ENCODE results near the gene CD300LF. TPM values are rescaled to one million over a fixed set of nuclear protein-coding genes. Genes with fewer than 3 reads are reported as not detected.

The CD300LF gene
- polyA plus RNA-seq, 4 donors = 0.23 to 0.38 (median 0.30) TPM

- DNase-seq (ENCODE audit: low read depth in 4 of 4, low spot score in 3 of 4) = no peak
Measured at GRCh38 chr17:74732042-74732867, 19.5 kb upstream of the CD300LF start.

- no peak for DNase-seq (ENCODE audit: low read depth in 4 of 4, low spot score in 3 of 4)
Measured at GRCh38 chr17:74731347-74731605, 18.6 kb upstream of the CD300LF start.

- DNase-seq (ENCODE audit: low read depth in 4 of 4, low spot score in 3 of 4) = no peak
Measured at GRCh38 chr17:74730491-74731346, 18.0 kb upstream of the CD300LF start.

GRCh38 chr17:74729866-74730265 lies 17.1 kb upstream of the CD300LF start:
- no peak for DNase-seq (ENCODE audit: low read depth in 4 of 4, low spot score in 3 of 4)

GRCh38 chr17:74729368-74729767 lies 16.6 kb upstream of the CD300LF start:
- DNase-seq (ENCODE audit: low read depth in 4 of 4, low spot score in 3 of 4) = no peak

- no peak for DNase-seq (ENCODE audit: low read depth in 4 of 4, low spot score in 3 of 4)
Measured at GRCh38 chr17:74728702-74729075, 16.0 kb upstream of the CD300LF start.

- DNase-seq (ENCODE audit: low read depth in 4 of 4, low spot score in 3 of 4) = no peak
Measured at GRCh38 chr17:74728033-74728701, 15.4 kb upstream of the CD300LF start.

GRCh38 chr17:74725111-74725510 lies 12.4 kb upstream of the CD300LF start:
- DNase-seq (ENCODE audit: low read depth in 4 of 4, low spot score in 3 of 4) = no peak

- DNase-seq (ENCODE audit: low read depth in 4 of 4, low spot score in 3 of 4) = no peak
Measured at GRCh38 chr17:74723891-74724290, 11.2 kb upstream of the CD300LF start.

GRCh38 chr17:74722782-74723181 lies 10.1 kb upstream of the CD300LF start:
- DNase-seq (ENCODE audit: low read depth in 4 of 4, low spot score in 3 of 4) = no peak

GRCh38 chr17:74720506-74720905 lies 7.8 kb upstream of the CD300LF start:
- DNase-seq (ENCODE audit: low read depth in 4 of 4, low spot score in 3 of 4) = no peak

- DNase-seq (ENCODE audit: low read depth in 4 of 4, low spot score in 3 of 4) = no peak
Measured at GRCh38 chr17:74715144-74715543, 2.4 kb upstream of the CD300LF start.

GRCh38 chr17:74713171-74713755 lies 540 bp upstream of the CD300LF start:
- no peak for DNase-seq (ENCODE audit: low read depth in 4 of 4, low spot score in 3 of 4)

- DNase-seq (ENCODE audit: low read depth in 4 of 4, low spot score in 3 of 4) = no peak
Measured at GRCh38 chr17:74712301-74712700, 422 bp downstream of the CD300LF start.

- DNase-seq (ENCODE audit: low read depth in 4 of 4, low spot score in 3 of 4) = no peak
Measured at GRCh38 chr17:74711058-74711824, 1.5 kb downstream of the CD300LF start.

- no peak for DNase-seq (ENCODE audit: low read depth in 4 of 4, low spot score in 3 of 4)
Measured at GRCh38 chr17:74704544-74704943, 8.2 kb downstream of the CD300LF start.

- DNase-seq (ENCODE audit: low read depth in 4 of 4, low spot score in 3 of 4) = no peak
Measured at GRCh38 chr17:74703311-74703710, 9.4 kb downstream of the CD300LF start.

- DNase-seq (ENCODE audit: low read depth in 4 of 4, low spot score in 3 of 4) = no peak
Measured at GRCh38 chr17:74702116-74702871, 10.4 kb downstream of the CD300LF start.

GRCh38 chr17:74699236-74699635 lies 13.5 kb downstream of the CD300LF start:
- no peak for DNase-seq (ENCODE audit: low read depth in 4 of 4, low spot score in 3 of 4)

- DNase-seq (ENCODE audit: low read depth in 4 of 4, low spot score in 3 of 4) = no peak
Measured at GRCh38 chr17:74698069-74698468, 14.7 kb downstream of the CD300LF start.
